IPS-15b (cell line): ENCODE measurements around the gene FBRSL1.
A peak's percentile ranks its signal among the peaks of the same experiment; 100 is the strongest.

Experiments
- H3K27me3 ChIP-seq: one replicate; pipeline ENCODE4 v1.6.1; 2013; ENCODE audit warnings: low read length; ENCODE audit not compliant: control insufficient read depth, insufficient read depth
- H3K36me3 ChIP-seq: one replicate; pipeline ENCODE4 v1.6.1; 2013; ENCODE audit warnings: low read length; ENCODE audit not compliant: control insufficient read depth, insufficient read depth
- H3K4me1 ChIP-seq: one replicate; pipeline ENCODE4 v1.6.1; 2013; ENCODE audit warnings: mild to moderate bottlenecking, low read length; ENCODE audit not compliant: control insufficient read depth, insufficient read depth
- H3K4me3 ChIP-seq: one replicate; pipeline ENCODE4 v1.5.1; 2013; ENCODE audit warnings: low read depth, low read length
- H3K9ac ChIP-seq: one replicate; pipeline ENCODE4 v1.6.1; 2013; ENCODE audit warnings: low read depth, mild to moderate bottlenecking, low read length
- H3K9me3 ChIP-seq: one replicate; pipeline ENCODE4 v1.6.1; 2013; ENCODE audit warnings: mild to moderate bottlenecking, low read length; ENCODE audit not compliant: control insufficient read depth, insufficient read depth

FBRSL1 gene

DNA sequence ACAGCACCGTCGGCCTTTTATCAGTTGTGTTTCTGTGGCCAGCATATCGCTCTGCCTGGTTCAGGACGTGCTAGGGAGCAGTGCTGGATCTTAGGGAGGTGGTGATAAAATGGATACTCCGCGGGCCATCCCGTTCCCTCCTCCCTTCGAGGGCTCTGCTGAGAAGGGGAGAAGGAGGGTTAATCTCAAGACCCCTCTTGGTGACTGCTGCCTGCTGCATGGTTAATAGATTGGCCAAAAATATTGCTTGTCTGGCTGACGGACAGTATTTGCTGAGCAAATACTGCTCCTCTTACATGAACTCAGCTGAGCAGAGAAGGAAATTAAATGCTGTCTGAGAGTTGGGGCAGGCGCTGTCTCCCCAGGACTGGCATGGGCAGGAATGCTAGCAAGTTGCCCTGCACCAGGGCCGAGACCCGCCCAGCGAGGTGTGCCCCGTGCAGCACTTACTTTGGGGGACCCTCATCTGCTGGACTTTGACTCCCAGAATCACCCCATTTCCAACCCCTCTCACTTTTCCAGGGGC is 1.2 kb downstream of the FBRSL1 start:
- peak overlapping the region; percentile 70 for H3K4me3 ChIP-seq
- peaks cover 3% of the 10 kb centered on the region for H3K36me3 ChIP-seq
- H3K4me1 ChIP-seq: peaks cover 6% of the 10 kb centered on the region
- H3K9ac ChIP-seq: peak overlapping the region; percentile 47
- peaks cover 11% of the 10 kb centered on the region for H3K27me3 ChIP-seq
- H3K9me3 ChIP-seq: no peaks in the 10 kb centered on the region

DNA sequence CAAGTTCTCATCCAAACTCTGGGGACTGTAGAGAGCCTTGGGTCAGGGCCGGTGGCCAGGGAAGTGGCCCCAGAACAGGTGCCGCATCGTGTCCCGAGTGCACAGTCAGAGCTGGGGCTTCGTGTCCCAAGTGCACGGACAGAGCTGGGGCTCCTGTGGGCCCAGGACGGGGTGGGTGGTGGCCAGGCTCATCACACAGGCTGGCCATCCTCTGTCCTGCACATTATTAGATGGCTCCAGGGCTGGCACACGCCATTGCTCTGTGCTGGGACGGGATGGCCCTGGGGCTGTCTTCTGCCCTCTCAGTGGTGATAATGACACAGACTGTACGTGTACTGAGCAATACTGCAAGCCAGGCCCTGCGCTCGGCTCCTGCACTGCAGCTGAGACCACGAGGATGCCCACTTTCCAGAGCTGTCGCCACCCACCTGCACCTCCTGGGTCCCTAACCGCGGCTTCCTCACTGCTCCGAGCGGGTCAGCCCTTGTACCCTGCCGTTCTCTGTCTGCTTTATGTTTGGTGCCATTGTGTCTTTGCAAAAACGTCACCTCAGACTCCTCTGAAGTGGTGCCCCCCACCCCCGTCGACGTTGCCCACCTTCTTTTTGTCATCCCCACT is 1.9 kb downstream of the FBRSL1 start:
- Histone ChIP-seq H3K9ac (no peak overlapping the region), H3K27me3 (peaks cover 10% of the 10 kb centered on the region), H3K4me1 (peaks cover 6% of the 10 kb centered on the region), H3K36me3 (peaks cover 3% of the 10 kb centered on the region), H3K4me3 (no peak overlapping the region), H3K9me3 (no peaks in the 10 kb centered on the region)

GRCh38 chr12:132492522-132492921 is 2.6 kb downstream of the FBRSL1 start:
- H3K27me3 ChIP-seq: peaks cover 5% of the 10 kb centered on the region
- H3K9me3 ChIP-seq: no peaks in the 10 kb centered on the region
- H3K9ac ChIP-seq: no peak overlapping the region
- H3K36me3 ChIP-seq: peaks cover 3% of the 10 kb centered on the region
- no peak overlapping the region for H3K4me3 ChIP-seq
- peaks cover 6% of the 10 kb centered on the region for H3K4me1 ChIP-seq

DNA sequence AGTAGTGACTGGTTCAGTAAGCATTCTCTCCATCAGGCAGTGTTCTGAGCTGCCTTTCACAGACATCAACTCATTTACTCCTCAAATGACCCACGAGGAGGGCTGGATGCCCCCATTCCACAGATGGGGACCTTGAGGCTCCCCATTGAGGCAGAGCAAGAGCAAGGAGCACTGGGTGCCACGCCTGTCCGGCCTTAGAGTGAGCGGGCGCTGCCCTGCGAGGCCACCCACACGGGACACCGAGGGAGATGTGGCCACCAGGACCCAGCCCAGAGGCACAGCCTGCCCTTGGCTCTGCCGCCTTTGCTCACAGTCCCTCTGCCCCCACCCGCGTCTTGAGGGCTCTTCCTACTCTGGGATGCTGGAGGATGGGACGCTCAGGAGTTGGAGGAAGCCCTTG is 3.0 kb downstream of the FBRSL1 start:
- peaks cover 3% of the 10 kb centered on the region for H3K36me3 ChIP-seq
- H3K4me1 ChIP-seq: peaks cover 6% of the 10 kb centered on the region
- no peak overlapping the region for H3K4me3 ChIP-seq
- peaks cover 5% of the 10 kb centered on the region for H3K27me3 ChIP-seq
- no peaks in the 10 kb centered on the region for H3K9me3 ChIP-seq
- H3K9ac ChIP-seq: no peak overlapping the region

DNA sequence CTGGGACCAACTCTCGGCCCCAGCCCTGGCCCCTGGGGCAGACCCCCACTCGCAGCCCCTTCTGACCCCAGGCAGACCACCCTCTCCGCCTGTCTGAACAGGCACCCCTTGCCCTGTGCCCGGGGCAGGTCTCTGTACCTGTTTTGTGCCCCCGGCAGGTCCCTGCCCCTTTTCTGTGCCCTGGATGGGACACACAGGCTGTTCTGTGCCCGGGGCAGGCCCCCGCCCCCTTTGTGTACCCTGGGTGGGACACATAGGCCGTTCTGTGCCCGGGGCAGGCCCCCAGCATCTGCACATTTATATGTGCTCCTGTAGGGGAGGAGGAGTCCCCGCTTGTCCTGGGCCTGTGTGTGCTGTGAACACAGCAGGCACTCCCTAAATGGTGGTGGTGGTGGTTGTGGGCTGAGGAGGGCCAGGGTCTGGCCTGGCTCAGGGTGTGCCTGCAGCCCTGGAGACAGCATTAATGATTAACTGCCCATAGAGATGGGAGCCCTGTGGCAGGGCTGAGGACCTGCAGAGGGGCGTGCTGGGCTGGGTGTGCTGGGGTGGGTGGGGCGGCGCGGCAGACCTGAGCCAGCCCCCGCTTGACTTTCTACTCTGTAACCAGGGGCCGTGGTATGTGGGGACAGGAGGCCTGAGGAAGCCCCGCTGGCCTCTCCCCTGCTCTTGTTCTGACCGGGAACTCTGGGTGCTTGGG is 3.7 kb downstream of the FBRSL1 start:
- Histone ChIP-seq H3K4me1 (peaks cover 6% of the 10 kb centered on the region), H3K9me3 (no peaks in the 10 kb centered on the region), H3K36me3 (peaks cover 3% of the 10 kb centered on the region), H3K27me3 (peaks cover 4% of the 10 kb centered on the region), H3K9ac (no peak overlapping the region), H3K4me3 (no peak overlapping the region)

- H3K9me3 ChIP-seq: no peaks in the 10 kb centered on the region
- no peak overlapping the region for H3K9ac ChIP-seq
- no peak overlapping the region for H3K4me3 ChIP-seq
- H3K27me3 ChIP-seq: no peaks in the 10 kb centered on the region
- H3K36me3 ChIP-seq: peaks cover 3% of the 10 kb centered on the region
- peaks cover 4% of the 10 kb centered on the region for H3K4me1 ChIP-seq
Measured at GRCh38 chr12:132494294-132495164, 4.6 kb downstream of the FBRSL1 start.

DNA sequence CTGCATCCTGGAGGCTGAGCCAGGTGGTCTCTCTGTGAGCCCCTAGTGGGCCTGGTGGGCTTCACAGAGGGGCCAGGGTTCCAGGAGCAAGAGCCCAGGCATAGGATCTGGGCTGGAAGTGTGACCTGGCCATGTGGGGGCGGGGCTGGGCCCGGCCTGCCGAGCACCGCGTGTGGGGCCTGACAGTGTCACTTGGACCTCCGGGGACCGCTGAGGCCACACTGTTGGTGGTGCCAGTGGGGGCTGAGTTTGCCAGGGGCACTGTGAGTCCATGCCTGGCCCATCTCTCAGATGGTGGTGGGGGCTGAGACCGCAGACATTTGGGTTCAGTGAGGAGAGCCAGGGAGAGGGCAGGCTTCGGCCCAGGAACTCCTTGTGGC is 5.2 kb downstream of the FBRSL1 start:
- H3K9ac ChIP-seq: no peak overlapping the region

GRCh38 chr12:132495629-132496357 is 5.8 kb downstream of the FBRSL1 start:
- H3K9ac ChIP-seq: no peak overlapping the region
- H3K9me3 ChIP-seq: no peaks in the 10 kb centered on the region
- H3K4me1 ChIP-seq: peaks cover 4% of the 10 kb centered on the region
- no peak overlapping the region for H3K4me3 ChIP-seq
- peaks cover 3% of the 10 kb centered on the region for H3K36me3 ChIP-seq
- H3K27me3 ChIP-seq: no peaks in the 10 kb centered on the region

More for the DNA sequence above, 5.2 kb downstream of the FBRSL1 start:
- Histone ChIP-seq H3K4me1 (peaks cover 4% of the 10 kb centered on the region), H3K9me3 (no peaks in the 10 kb centered on the region), H3K27me3 (no peaks in the 10 kb centered on the region), H3K4me3 (no peak overlapping the region), H3K36me3 (peaks cover 3% of the 10 kb centered on the region)

- no peak overlapping the region for H3K9ac ChIP-seq
- H3K27me3 ChIP-seq: no peaks in the 10 kb centered on the region
- H3K4me3 ChIP-seq: no peak overlapping the region
- H3K36me3 ChIP-seq: peaks cover 3% of the 10 kb centered on the region
- no peaks in the 10 kb centered on the region for H3K9me3 ChIP-seq
- H3K4me1 ChIP-seq: peaks cover under 1% of the 10 kb centered on the region
Measured at GRCh38 chr12:132496358-132496669, 6.4 kb downstream of the FBRSL1 start.

GRCh38 chr12:132496710-132497109 is 6.8 kb downstream of the FBRSL1 start:
- H3K4me1 ChIP-seq: no peaks in the 10 kb centered on the region
- H3K27me3 ChIP-seq: no peaks in the 10 kb centered on the region
- no peak overlapping the region for H3K9ac ChIP-seq
- H3K9me3 ChIP-seq: no peaks in the 10 kb centered on the region
- peaks cover 2% of the 10 kb centered on the region for H3K36me3 ChIP-seq
- H3K4me3 ChIP-seq: no peak overlapping the region
